Stomach (tissue), 9 donors: ENCODE data around the gene ZC3H15. TPM values are rescaled to one million over a fixed set of nuclear protein-coding genes. Genes with fewer than 3 reads are reported as not detected.

Source experiments
- DNase-seq, 2 donors: peaks; one replicate each; pipeline versions ENCODE4 v3.0.0 to v3.0.0-alpha.2; 2013 to 2019
- H3K27ac ChIP-seq, 5 donors: fragments of 200-600 bp in 4 of 5; sonication (generic) in 4 of 5; one replicate each; pipeline ENCODE4 v1.5.1; 2013 to 2019; ENCODE audit warnings: mild to moderate bottlenecking in 1 of 5, moderate library complexity in 1 of 5
- H3K27me3 ChIP-seq, 3 donors: fragments of 200-600 bp; sonication (generic); one replicate each; pipeline ENCODE4 v1.5.1; 2017 to 2019; ENCODE audit warnings: mixed run types in 1 of 3
- H3K36me3 ChIP-seq, 4 donors: fragments of 200-600 bp; sonication (generic); 1 replicate in 3 of 4; 2 replicates in 1 of 4; pipeline ENCODE4 v1.5.1; 2016 to 2019
- H3K4me1 ChIP-seq, 4 donors: fragments of 200-600 bp; sonication (generic); one replicate each; pipeline ENCODE4 v1.5.1; 2016 to 2019
- H3K4me3 ChIP-seq, 4 donors: fragments of 200-600 bp; sonication (generic) in 3 of 4; one replicate each; pipeline ENCODE4 v1.5.1; 2016 to 2019; ENCODE audit warnings: mild to moderate bottlenecking in 1 of 4
- H3K9me3 ChIP-seq, 4 donors: fragments of 200-600 bp; sonication (generic); one replicate each; pipeline ENCODE4 v1.5.1; 2016 to 2019
- CTCF ChIP-seq, 7 experiments: fragments of 450-650 bp in 4 of 7; fragments of 200-600 bp in 3 of 7; sonication (generic) in 3 of 7; IDR thresholded peaks; one replicate each; pipeline ENCODE4 v1.5.1; 2016 to 2019; ENCODE audit warnings: antibody characterized with exemption in 7 of 7, control low read depth in 2 of 7, mild to moderate bottlenecking in 1 of 7
- EP300 ChIP-seq: sonication (generic); formaldehyde crosslinking; IDR thresholded peaks from one replicate; pipeline ENCODE4 v1.6.1; 2017; ENCODE audit warnings: antibody characterized with exemption
- POLR2A ChIP-seq, 4 donors: fragments of 450-650 bp; IDR thresholded peaks; one replicate each; pipeline ENCODE4 v1.6.1; 2016; ENCODE audit warnings: antibody characterized with exemption in 4 of 4, control low read depth in 2 of 4, mild to moderate bottlenecking in 1 of 4, moderate library complexity in 1 of 4
- POLR2AphosphoS5 ChIP-seq, 3 donors: sonication (generic); formaldehyde crosslinking; IDR thresholded peaks; one replicate each; pipeline ENCODE4 v1.6.1; 2016; ENCODE audit warnings: antibody characterized with exemption in 3 of 3
- WGBS, 5 donors: extraction: QIAGEN DNeasy Blood & Tissue Kit in 3 of 5; methylation state at CpG; one replicate each; pipeline versions ENCODE4 v1.1.5 to v1.1.7; 2013 to 2018; 5-methylcytosine and 5-hydroxymethylcytosine counted together
- intact Hi-C: fragments of 100-400 bp; cut with DNase I; formaldehyde crosslinking; loops from one replicate; pipeline ENCODE4 v1.15.1; 2023; ENCODE audit warnings: low total_unique reads
- polyA plus RNA-seq, 3 donors: library from polyadenylated mRNA; stranded (reverse); fragments of 200-250 nt; gene quantifications; one replicate each; pipeline ENCODE4 v1.2.3, GENCODE V29; 2013
- total RNA-seq, 5 donors: library from RNA; depleted of rRNA; stranded (reverse); fragments of >200 nt; gene quantifications; one replicate each; pipeline versions ENCODE4 v1.1.0 to v1.2.3, GENCODE V29; 2014 to 2016
- donor health status: healthy with polysubstance abuse.
- donor health status: Bipolar disorder and iron deficiency.
- donor health status: healthy.

Gene ZC3H15
- total and polyA plus RNA-seq, 8 donors: 40.9 to 162 (median 45.9) TPM

GRCh38 chr2:186456941-186457340, 29.1 kb upstream of the ZC3H15 start:
- H3K36me3 ChIP-seq: peaks cover 0 to 15% (median 0%) of the 10 kb centered on the region in 4 donors
- H3K4me3 ChIP-seq: no peak overlapping the region
- H3K4me1 ChIP-seq: no peaks in the 10 kb centered on the region
- no peak overlapping the region for H3K27ac ChIP-seq
- 87 to 92% (median 88%) methylated on average over 4 of the region's 4 CpGs for WGBS, 5 donors
- DNase-seq: no peak
- intact Hi-C loops: no loop called here
- TF ChIP-seq CTCF (IDR thresholded peaks at IDR 0.05): no peak
- TF ChIP-seq EP300: no peak
- TF ChIP-seq POLR2AphosphoS5 (IDR thresholded peaks at IDR 0.05): no peak
- no peak for TF ChIP-seq POLR2A (IDR thresholded peaks at IDR 0.05)
- no peaks in the 10 kb centered on the region for H3K9me3 ChIP-seq
- no peaks in the 10 kb centered on the region for H3K27me3 ChIP-seq

- Histone ChIP-seq H3K27ac (no peak overlapping the region), H3K4me1 (no peaks in the 10 kb centered on the region), H3K27me3 (no peaks in the 10 kb centered on the region), H3K9me3 (no peaks in the 10 kb centered on the region), H3K36me3 (peaks cover 0 to 15% (median 0%) of the 10 kb centered on the region in 4 donors), H3K4me3 (no peak overlapping the region)
- intact Hi-C loops: no loop called here
- WGBS, 5 donors: 15 to 36% (median 26%) methylated on average over 3 of the region's 3 CpGs
- TF ChIP-seq POLR2AphosphoS5 (IDR thresholded peaks at IDR 0.05) (no peak), POLR2A (IDR thresholded peaks at IDR 0.05) (no peak)
- no peak for DNase-seq
Observed at GRCh38 chr2:186457908-186458307, 28.2 kb upstream of the ZC3H15 start.

- intact Hi-C loops: no loop called here
- 71 to 77% (median 75%) methylated on average over 2 of the region's 2 CpGs for WGBS, 5 donors
- no peak for TF ChIP-seq POLR2A (IDR thresholded peaks at IDR 0.05)
- peak in 1 of 7 experiments; percentile 10 for TF ChIP-seq CTCF (IDR thresholded peaks at IDR 0.05)
- no peaks in the 10 kb centered on the region for H3K9me3 ChIP-seq
- H3K27me3 ChIP-seq: no peaks in the 10 kb centered on the region
- no peak overlapping the region for H3K4me3 ChIP-seq
- H3K36me3 ChIP-seq: peaks cover 0 to 15% (median 0%) of the 10 kb centered on the region in 4 donors
- no peak overlapping the region for H3K27ac ChIP-seq
- DNase-seq: peak in 1 of 2 donors; percentile 49
- no peaks in the 10 kb centered on the region for H3K4me1 ChIP-seq
Observed at GRCh38 chr2:186459009-186459408, 27.1 kb upstream of the ZC3H15 start.

GRCh38 chr2:186460465-186460864, 25.6 kb upstream of the ZC3H15 start:
- WGBS, 5 donors: 11 to 35% (median 22%) methylated on average over 1 of the region's 1 CpG
- Histone ChIP-seq H3K27me3 (no peaks in the 10 kb centered on the region), H3K4me3 (no peak overlapping the region), H3K4me1 (no peaks in the 10 kb centered on the region), H3K27ac (no peak overlapping the region), H3K9me3 (no peaks in the 10 kb centered on the region), H3K36me3 (peaks cover 0 to 3% (median 0%) of the 10 kb centered on the region in 4 donors)
- TF ChIP-seq CTCF (IDR thresholded peaks at IDR 0.05): peak in 2 of 7 experiments; percentile 12 to 17
- no peak for TF ChIP-seq POLR2AphosphoS5 (IDR thresholded peaks at IDR 0.05)
- intact Hi-C loops: no loop called here
- peak in 1 of 2 donors; percentile 45 for DNase-seq

- Histone ChIP-seq H3K4me3 (no peak overlapping the region), H3K36me3 (no peaks in the 10 kb centered on the region), H3K27ac (no peak overlapping the region), H3K27me3 (no peaks in the 10 kb centered on the region), H3K4me1 (no peaks in the 10 kb centered on the region), H3K9me3 (peaks cover 0 to 14% (median 9%) of the 10 kb centered on the region in 4 donors)
- no peak for DNase-seq
- no peak for TF ChIP-seq EP300
- no peak for TF ChIP-seq POLR2A (IDR thresholded peaks at IDR 0.05)
- no peak for TF ChIP-seq CTCF (IDR thresholded peaks at IDR 0.05)
- TF ChIP-seq POLR2AphosphoS5 (IDR thresholded peaks at IDR 0.05): no peak
- intact Hi-C loops: no loop called here
Observed at GRCh38 chr2:186466743-186467142, 19.3 kb upstream of the ZC3H15 start.
